HepG2 (cell line): ENCODE results near the gene RSPRY1. TPM values are rescaled to one million over a fixed set of nuclear protein-coding genes. Genes with fewer than 3 reads are reported as not detected.
A peak's percentile ranks its signal among the peaks of the same experiment; 100 is the strongest.

Source experiments
- CENPT ChIP-seq: sonication (generic); formaldehyde crosslinking; IDR thresholded peaks from 2 replicates; pipeline ENCODE4 v1.8.0; 2022; ENCODE audit warnings: low read depth, mild to moderate bottlenecking, moderate library complexity, missing genetic modification reagents
- FOXA3 ChIP-seq: IDR thresholded peaks from 2 replicates; pipeline ENCODE4 v1.6.1; 2016; ENCODE audit warnings: missing genetic modification reagents, missing compliant biosample characterization
- KLF6 ChIP-seq: IDR thresholded peaks from 2 replicates; pipeline ENCODE4 v1.8.0; 2016; ENCODE audit warnings: missing biosample characterization, missing genetic modification reagents
- NCOR1 ChIP-seq: fragments of 200-600 bp; sonication (generic); IDR thresholded peaks from 2 replicates; pipeline ENCODE4 v1.7.0; 2017; ENCODE audit warnings: antibody characterized with exemption, low read length, borderline replicate concordance
- PLRG1 ChIP-seq: fragments of 450-650 bp; conservative IDR thresholded peaks from 2 replicates; pipeline ENCODE4 v1.6.1; 2016
- RBM39 ChIP-seq: fragments of 200-400 bp; formaldehyde crosslinking; IDR thresholded peaks from one replicate; pipeline ENCODE4 v1.6.1; 2018; ENCODE audit warnings: antibody characterized with exemption, mild to moderate bottlenecking, low read depth, low read length; ENCODE audit not compliant: poor library complexity, severe bottlenecking
- ZBTB8A ChIP-seq: sonication (generic); formaldehyde crosslinking; IDR thresholded peaks from 2 replicates; pipeline ENCODE4 v1.4.0; 2020; ENCODE audit warnings: mild to moderate bottlenecking, low read depth, missing genetic modification reagents, borderline replicate concordance
- ZNF615 ChIP-seq: sonication (generic); formaldehyde crosslinking; IDR thresholded peaks from 2 replicates; pipeline ENCODE4 v1.5.0; 2020; ENCODE audit warnings: mild to moderate bottlenecking, missing genetic modification reagents, borderline replicate concordance
- ZNF766 ChIP-seq: sonication (generic); formaldehyde crosslinking; IDR thresholded peaks from 2 replicates; pipeline ENCODE4 v1.5.0; 2020; ENCODE audit warnings: missing genetic modification reagents, borderline replicate concordance
- ZSCAN12 ChIP-seq: sonication (generic); formaldehyde crosslinking; IDR thresholded peaks from 2 replicates; pipeline ENCODE4 v1.9.0; 2021; ENCODE audit warnings: mild to moderate bottlenecking, missing genetic modification reagents
- polyA plus RNA-seq, 8 experiments: library from polyadenylated mRNA; depleted of rRNA in 3 of 8; stranded (reverse) in 7 of 8; unstranded in 1 of 8; fragments of >200 nt; fragmentation: Illumina TruSeq in 4 of 8; extraction: Trizol in 4 of 8; gene quantifications; 2 replicates each; pipeline versions ENCODE4 v1.2.1 to v1.2.3, GENCODE V29; 2011 to 2016; ENCODE audit warnings: low read depth in 4 of 8, missing spikeins in 1 of 8, mixed read lengths in 1 of 8; ENCODE audit not compliant: insufficient read depth in 1 of 8
- total RNA-seq, 5 experiments: library from RNA; depleted of rRNA; stranded (reverse); fragments of >200 nt; fragmentation: Illumina TruSeq; extraction: Trizol; gene quantifications; 2 replicates each; pipeline ENCODE4 v1.2.3, GENCODE V29; 2016; ENCODE audit warnings: low read depth in 1 of 5
- TF ChIP-seq, protein P1 (sequence below): sonication (generic); formaldehyde crosslinking; IDR thresholded peaks from one replicate; pipeline ENCODE4 v1.5.1; 2020; ENCODE audit warnings: mild to moderate bottlenecking, missing genetic modification reagents; ENCODE audit errors: not compliant biosample characterization
- TF ChIP-seq, protein P2 (sequence below): sonication (generic); formaldehyde crosslinking; IDR thresholded peaks from 2 replicates; pipeline ENCODE4 v1.4.0; 2020; ENCODE audit warnings: mild to moderate bottlenecking, missing genetic modification reagents

Gene RSPRY1
- total and polyA plus RNA-seq, 2 of the 13 experiments (the other 11 are each of a cell fraction or from before 2014, with no cell fraction given), result 53.4 to 61.0 TPM

DNA sequence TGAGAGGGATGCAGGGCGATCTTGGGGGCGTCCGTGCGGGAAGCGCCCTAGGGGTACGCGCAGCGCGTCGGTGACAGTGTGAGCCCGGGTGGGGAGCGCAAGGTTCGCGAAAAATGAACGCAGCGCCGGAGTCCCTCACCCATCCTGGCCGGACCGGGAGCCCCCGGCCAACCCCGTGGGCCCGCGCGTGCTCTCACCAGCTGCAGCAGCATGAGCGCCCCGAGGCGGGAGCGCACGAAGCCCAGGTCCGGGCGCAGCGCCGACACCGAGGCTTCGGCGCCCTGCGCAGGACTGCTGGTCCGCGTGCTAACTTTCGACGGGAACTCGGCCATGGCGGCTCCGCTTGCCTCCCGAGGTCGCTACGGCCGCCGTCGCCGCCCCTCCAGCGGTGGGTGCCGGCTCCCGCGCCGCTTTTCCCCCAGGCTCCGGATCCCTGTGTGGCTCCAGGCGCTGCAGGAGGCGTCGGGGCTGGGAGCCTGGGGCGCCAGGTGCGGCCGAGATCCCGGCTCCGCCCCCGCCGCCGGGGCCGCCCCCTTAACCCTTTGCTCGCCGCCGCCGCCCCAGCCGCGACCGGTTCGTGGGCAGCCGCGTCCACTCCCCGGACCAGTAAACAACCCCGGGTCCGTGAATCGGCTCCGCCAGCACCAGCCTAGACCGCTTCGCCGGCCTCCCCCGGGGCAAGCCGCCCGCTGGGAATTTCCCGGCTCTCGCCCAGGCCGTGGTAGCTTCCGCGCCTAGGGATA is 98.3 kb downstream of the RSPRY1 start, which contains the start of gene PLLP (continued):
- peak; percentile 94 for TF ChIP-seq KLF6 (CRISPR knock-in tag)
- TF ChIP-seq NCOR1, result no peak
- TF ChIP-seq FOXA3 (CRISPR knock-in tag), result 0 out of 2 replicates have a peak, but pooled peaks have one; percentile 8
- TF ChIP-seq PLRG1, result no peak
- TF ChIP-seq ZNF766 (CRISPR knock-in tag), result peak; percentile 98
- TF ChIP-seq ZNF615 (CRISPR knock-in tag), result peak; percentile 81
- peak; percentile 88; the same call in 1 of the 2 replicates for TF ChIP-seq CENPT (CRISPR knock-in tag)
- TF ChIP-seq ZBTB8A, result no peak; the same call in 1 of the 2 replicates
- TF ChIP-seq, protein P1, sequence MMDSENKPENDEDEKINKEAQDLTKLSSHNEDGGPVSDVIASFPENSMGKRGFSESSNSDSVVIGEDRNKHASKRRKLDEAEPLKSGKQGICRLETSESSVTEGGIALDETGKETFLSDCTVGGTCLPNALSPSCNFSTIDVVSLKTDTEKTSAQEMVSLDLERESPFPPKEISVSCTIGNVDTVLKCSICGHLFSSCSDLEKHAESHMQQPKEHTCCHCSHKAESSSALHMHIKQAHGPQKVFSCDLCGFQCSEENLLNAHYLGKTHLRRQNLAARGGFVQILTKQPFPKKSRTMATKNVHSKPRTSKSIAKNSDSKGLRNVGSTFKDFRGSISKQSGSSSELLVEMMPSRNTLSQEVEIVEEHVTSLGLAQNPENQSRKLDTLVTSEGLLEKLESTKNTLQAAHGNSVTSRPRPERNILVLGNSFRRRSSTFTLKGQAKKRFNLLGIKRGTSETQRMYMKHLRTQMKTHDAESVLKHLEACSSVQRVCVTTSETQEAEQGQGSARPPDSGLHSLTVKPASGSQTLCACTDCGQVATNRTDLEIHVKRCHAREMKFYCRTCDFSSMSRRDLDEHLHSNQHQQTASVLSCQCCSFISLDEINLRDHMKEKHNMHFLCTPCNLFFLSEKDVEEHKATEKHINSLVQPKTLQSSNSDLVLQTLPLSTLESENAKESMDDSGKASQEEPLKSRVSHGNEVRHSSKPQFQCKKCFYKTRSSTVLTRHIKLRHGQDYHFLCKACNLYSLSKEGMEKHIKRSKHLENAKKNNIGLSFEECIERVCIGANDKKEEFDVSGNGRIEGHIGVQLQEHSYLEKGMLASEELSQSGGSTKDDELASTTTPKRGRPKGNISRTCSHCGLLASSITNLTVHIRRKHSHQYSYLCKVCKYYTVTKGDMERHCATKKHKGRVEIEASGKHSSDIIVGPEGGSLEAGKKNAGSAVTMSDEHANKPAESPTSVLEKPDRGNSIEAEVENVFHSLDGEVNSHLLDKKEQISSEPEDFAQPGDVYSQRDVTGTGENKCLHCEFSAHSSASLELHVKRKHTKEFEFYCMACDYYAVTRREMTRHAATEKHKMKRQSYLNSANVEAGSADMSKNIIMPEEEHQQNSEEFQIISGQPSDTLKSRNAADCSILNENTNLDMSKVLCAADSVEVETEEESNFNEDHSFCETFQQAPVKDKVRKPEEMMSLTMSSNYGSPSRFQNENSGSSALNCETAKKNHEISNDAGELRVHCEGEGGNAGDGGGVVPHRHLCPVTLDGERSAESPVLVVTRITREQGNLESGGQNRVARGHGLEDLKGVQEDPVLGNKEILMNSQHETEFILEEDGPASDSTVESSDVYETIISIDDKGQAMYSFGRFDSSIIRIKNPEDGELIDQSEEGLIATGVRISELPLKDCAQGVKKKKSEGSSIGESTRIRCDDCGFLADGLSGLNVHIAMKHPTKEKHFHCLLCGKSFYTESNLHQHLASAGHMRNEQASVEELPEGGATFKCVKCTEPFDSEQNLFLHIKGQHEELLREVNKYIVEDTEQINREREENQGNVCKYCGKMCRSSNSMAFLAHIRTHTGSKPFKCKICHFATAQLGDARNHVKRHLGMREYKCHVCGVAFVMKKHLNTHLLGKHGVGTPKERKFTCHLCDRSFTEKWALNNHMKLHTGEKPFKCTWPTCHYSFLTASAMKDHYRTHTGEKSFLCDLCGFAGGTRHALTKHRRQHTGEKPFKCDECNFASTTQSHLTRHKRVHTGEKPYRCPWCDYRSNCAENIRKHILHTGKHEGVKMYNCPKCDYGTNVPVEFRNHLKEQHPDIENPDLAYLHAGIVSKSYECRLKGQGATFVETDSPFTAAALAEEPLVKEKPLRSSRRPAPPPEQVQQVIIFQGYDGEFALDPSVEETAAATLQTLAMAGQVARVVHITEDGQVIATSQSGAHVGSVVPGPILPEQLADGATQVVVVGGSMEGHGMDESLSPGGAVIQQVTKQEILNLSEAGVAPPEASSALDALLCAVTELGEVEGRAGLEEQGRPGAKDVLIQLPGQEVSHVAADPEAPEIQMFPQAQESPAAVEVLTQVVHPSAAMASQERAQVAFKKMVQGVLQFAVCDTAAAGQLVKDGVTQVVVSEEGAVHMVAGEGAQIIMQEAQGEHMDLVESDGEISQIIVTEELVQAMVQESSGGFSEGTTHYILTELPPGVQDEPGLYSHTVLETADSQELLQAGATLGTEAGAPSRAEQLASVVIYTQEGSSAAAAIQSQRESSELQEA (CRISPR knock-in tag), result peak; percentile 98
- peak; percentile 67 for TF ChIP-seq RBM39
- TF ChIP-seq, protein P2, sequence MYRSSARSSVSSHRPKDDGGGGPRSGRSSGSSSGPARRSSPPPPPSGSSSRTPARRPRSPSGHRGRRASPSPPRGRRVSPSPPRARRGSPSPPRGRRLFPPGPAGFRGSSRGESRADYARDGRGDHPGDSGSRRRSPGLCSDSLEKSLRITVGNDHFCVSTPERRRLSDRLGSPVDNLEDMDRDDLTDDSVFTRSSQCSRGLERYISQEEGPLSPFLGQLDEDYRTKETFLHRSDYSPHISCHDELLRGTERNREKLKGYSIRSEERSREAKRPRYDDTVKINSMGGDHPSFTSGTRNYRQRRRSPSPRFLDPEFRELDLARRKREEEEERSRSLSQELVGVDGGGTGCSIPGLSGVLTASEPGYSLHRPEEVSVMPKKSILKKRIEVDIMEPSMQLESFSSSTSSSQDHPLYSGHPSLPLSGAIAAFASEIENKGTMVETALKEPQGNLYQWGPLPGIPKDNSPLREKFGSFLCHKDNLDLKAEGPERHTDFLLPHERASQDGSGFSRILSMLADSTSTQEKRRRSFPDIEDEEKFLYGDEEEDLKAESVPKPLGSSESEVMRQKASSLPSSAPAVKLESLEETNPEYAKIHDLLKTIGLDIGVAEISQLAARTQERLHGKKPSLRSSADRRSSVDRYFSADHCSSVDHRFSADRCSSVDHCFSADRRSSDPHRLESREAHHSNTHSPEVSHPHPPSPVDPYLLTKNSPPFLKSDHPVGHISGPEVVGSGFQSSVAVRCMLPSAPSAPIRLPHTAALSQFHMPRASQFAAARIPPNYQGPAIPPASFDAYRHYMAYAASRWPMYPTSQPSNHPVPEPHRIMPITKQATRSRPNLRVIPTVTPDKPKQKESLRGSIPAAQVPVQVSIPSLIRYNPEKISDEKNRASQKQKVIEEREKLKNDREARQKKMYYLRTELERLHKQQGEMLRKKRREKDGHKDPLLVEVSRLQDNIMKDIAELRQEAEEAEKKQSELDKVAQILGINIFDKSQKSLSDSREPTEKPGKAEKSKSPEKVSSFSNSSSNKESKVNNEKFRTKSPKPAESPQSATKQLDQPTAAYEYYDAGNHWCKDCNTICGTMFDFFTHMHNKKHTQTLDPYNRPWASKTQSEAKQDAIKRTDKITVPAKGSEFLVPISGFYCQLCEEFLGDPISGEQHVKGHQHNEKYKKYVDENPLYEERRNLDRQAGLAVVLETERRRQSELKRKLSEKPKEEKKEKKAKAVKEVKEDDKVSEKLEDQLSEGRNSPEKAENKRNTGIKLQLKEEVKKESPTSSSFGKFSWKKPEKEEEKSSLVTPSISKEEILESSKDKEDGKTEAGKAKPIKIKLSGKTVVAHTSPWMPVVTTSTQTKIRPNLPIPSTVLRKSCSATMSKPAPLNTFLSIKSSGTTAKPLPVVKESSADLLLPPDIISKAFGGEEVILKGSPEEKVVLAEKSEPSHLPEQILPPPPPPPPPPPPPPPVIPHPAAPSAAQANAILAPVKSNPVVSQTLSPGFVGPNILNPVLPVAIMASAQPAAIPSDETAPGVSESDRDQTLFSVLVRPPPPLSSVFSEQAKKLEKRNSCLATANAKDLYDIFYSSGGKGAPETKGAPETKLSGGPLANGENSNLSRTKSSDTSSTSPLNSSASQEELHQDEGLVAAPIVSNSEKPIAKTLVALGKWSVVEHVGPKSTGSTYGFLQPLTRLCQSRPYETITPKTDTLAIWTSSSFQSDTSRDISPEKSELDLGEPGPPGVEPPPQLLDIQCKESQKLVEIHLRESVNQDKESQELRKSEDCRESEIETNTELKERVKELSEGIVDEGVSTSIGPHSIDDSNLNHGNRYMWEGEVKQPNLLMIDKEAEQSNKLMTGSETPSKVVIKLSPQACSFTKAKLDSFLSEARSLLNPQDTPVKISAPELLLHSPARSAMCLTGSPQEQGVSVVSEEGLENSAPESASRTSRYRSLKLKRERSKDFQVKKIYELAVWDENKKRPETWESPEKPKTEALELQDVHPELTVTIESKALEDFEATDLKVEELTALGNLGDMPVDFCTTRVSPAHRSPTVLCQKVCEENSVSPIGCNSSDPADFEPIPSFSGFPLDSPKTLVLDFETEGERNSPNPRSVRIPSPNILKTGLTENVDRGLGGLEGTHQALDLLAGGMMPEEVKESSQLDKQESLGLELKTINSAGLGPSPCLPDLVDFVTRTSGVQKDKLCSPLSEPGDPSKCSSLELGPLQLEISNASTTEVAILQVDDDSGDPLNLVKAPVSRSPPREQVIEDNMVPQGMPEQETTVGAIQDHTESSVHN, result peak; percentile 86
- peak; percentile 95 for TF ChIP-seq ZSCAN12 (CRISPR knock-in tag)
